Measurements from ENCODE around the gene STARD3. TPM values are rescaled to one million over a fixed set of nuclear protein-coding genes. Genes with fewer than 3 reads are reported as not detected.
"Not testable (repeated sequence)": the region's sequence is repeated elsewhere in the genome, so short reads cannot be mapped to it uniquely, and the experiment has no call there.

STARD3 gene
- total RNA-seq, result 10 to 100 TPM; 37.2 to 44.3 TPM
- long read RNA-seq, transcript STARD3-201 (15 exons, 2,132 nt), result major isoform, 38 of 97 reads
- long read RNA-seq, partial matches to known transcripts, result 37 of 97 reads
- long read RNA-seq, other reads (novel, unspliced or antisense), result 21 of 97 reads

- ATAC-seq (peak; percentile 60), DNase-seq (peak; percentile 95 to 97)
- intact Hi-C loops (cut with DNase I, micrococcal nuclease), result no loop called here
Measured at GRCh38 chr17:39636927-39637736, at the start of gene STARD3. STARD3 (plus strand) TSS chr17:39637144; CDS start chr17:39653532, 16,388 bp downstream.

- DNase-seq; intact Hi-C loops (cut with DNase I, micrococcal nuclease); ATAC-seq: not testable (repeated sequence)
Measured at GRCh38 chr17:39590180-39590579, 46.8 kb upstream of the STARD3 start.

DNA sequence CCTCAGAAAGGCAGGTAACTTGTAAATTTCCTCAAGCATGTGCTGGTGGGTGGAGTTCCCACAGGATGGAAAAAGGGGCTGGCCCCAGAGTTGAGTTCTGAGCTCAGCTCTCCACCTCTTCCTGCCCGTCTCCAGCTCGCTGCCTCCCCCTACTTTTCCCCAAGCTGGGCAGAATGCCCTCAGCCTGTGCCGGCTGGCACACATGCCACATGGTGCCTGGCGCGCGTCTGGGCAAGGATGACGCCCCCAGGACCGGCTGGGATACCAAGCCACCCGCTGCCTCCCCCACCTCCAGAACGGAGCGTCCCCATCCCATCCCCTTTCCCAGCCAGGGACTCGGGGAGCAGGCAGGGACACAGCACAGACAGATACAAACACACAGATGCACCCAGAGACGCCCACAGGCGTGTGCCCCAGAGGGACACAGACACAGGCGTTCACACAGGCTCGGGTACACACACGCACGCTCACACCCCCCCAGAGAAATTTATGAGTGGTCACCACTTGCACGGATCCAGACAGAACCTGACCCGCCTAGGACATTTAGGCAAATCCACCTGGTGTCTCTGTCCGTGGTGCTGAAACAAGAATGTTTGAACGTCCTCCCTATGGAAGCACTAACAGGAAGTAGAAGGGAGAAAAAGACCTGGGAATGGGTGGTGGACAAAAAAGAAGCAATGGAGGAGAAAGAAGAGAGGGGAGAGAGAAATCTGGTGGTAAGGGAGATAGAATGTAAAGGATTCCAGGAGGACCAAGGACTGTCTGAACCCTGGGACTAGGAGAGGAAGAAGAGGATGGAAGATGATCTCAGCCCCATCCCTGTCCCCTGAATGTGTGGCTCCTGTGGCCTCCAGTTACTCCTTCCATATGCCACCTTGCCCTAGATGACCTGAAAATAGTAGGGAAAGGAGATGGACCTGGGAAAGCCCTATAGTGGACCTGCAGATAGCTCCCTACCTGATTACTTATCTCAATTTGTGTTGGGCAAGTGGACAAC, 44.7 kb upstream of the STARD3 start:
- intact Hi-C loops (cut with DNase I, micrococcal nuclease), result no loop called here
- ATAC-seq (peak; percentile 83), DNase-seq (peak in 1 of 2 donors; percentile 65)

DNA sequence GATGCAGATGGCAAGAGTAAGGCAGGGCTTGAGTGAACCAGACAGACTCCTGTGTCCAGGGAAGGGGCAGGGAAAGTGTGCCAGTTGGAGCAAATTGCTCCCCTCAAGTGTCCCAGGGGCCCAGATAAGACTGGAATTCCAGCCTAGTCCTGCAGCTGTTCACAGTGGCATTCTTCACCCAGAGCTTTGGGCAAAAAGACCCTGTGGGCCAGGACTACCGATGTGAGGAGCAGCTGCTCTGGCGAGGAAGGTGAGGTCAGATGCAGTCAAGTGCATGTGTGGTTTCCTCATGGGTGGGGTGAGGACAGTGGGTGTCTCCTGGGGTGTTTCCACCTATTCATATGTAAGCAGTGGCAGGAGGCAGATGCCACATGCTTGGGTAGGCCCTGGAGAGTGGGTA, 43.6 kb upstream of the STARD3 start:
- no peak for ATAC-seq
- intact Hi-C loops (cut with DNase I, micrococcal nuclease), result no loop called here

GRCh38 chr17:39595294-39595693, 41.6 kb upstream of the STARD3 start:
- DNase-seq (no peak), ATAC-seq (no peak)
- intact Hi-C loops (cut with DNase I, micrococcal nuclease), result no loop called here

More for the DNA sequence above, 43.6 kb upstream of the STARD3 start:
- DNase-seq, result no peak

DNA sequence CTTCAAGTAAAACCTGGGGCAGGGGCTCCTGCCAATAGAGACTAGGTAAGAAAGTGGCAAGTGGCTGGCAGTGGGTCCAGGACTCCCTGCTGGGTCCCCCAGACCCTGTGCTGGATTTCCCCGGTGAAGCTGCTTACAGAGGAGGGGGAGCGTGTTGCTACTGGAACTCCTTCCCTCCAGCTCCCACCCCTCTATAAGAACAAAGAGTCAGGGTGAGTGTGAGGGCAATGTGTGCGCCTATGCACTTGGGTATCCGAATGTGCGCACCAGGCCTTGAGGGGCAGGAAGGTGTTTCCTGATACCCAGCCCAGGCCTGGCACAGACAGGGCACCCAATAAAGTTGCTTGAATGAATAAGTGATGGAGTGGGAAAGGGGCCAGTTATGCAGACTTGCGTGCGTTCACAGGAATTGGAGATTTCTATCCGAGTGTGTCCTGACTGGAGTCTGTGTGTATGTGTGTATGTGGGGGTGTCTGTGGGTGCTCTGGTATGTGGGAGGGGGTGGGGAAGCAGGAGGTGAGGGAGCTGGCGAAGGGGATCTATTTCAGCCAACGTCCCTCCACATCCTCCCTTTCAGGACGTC, 40.9 kb upstream of the STARD3 start:
- intact Hi-C loops (cut with DNase I, micrococcal nuclease), result no loop called here
- ATAC-seq (no peak), DNase-seq (no peak)

DNA sequence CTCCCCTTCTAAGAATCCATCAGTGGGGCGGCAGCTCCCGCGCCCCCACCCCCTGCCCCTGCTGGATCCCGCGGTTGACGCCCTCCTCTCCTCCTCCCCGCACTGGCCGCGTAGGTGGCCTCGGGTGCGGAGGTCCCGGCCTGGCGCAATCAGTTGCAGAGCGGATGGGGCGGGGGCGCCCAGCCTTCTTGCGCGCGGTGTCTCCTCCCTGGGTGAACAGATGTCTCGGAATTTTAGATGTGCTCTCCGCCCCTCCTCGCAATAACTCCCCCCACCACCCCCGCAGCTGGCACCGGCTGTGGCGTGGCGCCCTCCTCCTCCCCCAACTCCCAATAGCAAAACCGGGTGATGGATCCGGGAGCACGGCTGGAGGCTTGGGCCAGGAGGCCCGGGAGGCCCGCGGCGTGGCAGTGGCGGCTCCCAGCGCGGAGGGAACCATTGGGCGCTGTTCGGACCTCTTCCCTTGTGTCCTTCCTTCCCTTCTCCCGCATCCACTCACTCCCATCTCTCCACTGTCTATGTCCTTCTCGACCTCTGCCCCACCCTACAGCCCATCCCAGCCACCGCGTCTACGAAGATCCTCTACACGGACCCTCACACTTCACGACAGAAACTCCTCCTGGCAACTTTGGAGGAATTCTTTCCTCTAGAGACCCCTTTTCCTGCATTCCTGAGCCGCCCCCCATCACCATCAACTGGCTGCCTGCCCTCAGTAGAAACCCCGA, 40.2 kb upstream of the STARD3 start:
- ATAC-seq (no peak), DNase-seq (no peak)
- intact Hi-C loops (cut with DNase I, micrococcal nuclease), result no loop called here

GRCh38 chr17:39597372-39598046, 39.4 kb upstream of the STARD3 start:
- ATAC-seq (no peak), DNase-seq (no peak)
- intact Hi-C loops (cut with DNase I, micrococcal nuclease), result no loop called here

DNA sequence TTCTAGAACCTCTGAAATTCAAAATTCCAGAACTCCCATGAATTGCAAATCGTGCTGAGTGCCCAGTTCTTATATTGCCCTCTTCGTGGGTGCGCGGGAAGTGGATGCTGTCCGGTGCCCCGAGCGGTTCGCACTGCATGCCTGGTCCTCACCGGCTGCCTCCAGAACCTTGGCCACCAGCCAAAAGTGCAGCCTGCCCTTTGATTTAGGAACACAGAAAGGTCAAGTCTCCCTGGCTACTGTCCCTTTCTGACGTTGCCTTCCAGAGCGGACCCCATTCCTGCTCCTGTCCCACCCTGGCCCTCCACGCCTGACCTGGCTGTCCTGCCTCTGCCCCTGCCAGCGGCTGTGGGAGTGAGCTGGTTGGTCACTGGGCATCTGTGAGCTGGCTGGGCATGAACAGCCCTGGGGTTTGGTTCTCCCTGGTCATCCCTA, 38.9 kb upstream of the STARD3 start:
- ATAC-seq (no peak), DNase-seq (no peak)
- intact Hi-C loops (cut with DNase I, micrococcal nuclease), result no loop called here

- no peak for ATAC-seq
- intact Hi-C loops (cut with DNase I, micrococcal nuclease), result no loop called here
- no peak for DNase-seq
Measured at GRCh38 chr17:39598630-39599003, 38.3 kb upstream of the STARD3 start.

- DNase-seq (no peak), ATAC-seq (no peak)
- intact Hi-C loops (cut with DNase I, micrococcal nuclease), result no loop called here
Measured at GRCh38 chr17:39599004-39599664, 37.8 kb upstream of the STARD3 start.

- no peak for DNase-seq
- intact Hi-C loops (cut with DNase I, micrococcal nuclease), result no loop called here
- no peak for ATAC-seq
Measured at GRCh38 chr17:39599665-39600231, 37.2 kb upstream of the STARD3 start.

DNA sequence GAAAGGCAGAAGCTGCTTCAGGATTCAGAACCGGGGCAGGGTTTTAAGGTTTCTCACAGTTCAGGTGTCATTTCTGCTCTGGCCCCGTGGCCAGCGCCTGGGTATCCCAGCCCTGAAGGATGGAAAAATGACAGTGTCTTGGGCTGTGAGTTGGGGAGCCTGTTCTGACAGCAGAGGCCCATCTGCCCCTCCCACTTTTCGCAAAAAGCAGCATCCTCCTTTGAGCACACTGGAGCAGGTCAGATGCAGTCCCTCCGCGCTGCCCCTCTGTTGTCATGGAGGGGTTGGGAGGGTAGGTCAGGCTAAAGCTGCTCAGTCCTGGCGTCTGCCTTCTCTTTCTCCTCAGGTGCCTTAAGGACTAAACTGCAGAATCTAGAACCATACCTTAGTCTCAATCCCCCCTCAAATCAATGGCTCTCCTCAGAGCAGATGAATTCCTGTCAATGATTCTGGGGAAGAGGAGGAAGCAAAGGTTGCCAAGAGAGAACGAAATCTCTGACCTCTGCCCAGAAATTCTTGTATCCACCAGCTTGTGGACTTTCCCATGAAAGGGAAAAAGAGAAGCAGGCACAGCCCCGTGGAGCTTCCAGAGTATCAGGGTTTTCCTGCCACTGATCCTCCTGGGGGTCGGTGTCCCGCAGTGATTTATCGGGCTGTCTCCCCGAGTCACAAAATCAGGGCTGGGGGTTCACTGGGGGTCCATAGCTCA, 36.5 kb upstream of the STARD3 start:
- intact Hi-C loops (cut with DNase I, micrococcal nuclease), result no loop called here
- ATAC-seq (no peak), DNase-seq (no peak)

DNA sequence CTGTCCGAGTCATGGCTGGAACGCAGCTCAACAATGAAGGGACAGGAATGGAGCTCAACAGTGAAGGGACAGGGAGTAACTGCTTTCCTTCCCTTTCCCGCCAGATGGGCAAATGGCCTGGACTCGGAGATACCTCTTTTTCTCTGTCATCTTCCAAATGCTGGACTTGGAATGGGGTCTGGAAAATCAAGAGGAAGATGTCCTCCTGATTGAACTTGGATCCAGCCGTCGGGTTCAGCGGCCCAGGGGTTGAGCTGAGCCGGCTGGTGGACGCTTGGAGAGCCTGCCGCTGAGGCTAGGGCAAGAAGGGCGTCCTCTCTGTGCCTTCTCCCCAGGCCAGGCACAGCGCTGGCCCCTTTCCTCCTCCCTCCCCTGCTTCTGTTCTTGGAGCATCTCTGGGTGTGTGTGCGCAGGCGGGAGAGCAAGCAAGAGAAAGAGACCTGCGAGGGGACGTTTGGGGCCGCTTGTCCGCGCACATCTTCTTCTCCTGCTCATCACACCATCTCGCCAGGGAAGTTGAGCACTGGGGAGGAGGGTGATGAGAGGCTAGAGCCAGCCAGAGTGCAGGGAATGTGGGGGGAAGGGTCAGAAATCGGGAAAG, 35.8 kb upstream of the STARD3 start:
- DNase-seq (no peak), ATAC-seq (no peak)

DNA sequence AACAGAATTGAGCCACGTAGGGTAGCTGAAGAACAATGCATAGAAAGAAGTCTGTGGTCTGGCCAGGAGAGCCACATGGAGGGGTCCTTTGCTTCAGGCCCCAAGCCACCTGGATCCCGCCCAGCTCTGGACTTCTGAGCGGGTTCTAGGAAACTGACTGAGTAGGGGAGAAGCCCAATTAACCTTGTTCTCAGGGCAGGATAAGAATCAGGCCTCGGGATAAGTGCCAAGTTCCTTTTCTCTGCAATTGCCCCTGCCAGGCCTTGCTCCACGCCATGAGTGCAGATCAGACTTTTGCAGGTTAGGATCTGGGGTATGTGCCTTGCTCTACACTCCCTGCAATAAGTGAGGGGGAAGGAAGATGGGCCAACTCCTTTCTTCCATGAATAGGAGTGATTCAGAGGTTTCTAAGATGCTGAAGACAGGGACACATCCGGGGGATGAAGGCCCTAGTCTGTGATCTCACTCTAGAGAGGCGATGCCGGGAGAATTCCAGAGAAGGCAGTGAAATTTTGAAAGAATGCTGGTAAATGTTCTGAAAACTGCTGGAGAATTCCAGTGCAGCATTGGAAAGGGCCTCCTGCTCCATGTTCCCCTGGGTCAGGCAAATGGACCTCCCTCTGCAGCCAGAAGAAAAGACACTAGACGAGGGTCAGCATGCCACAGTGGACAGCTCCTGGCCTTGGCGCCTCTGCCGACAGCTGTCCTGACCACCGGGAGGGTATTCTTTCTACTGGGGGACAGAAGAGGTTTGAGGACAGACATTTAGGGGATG, 35.0 kb upstream of the STARD3 start:
- ATAC-seq (no peak), DNase-seq (no peak)
- intact Hi-C loops (cut with DNase I, micrococcal nuclease), result no loop called here

More for the DNA sequence above, 35.8 kb upstream of the STARD3 start:
- intact Hi-C loops (cut with DNase I, micrococcal nuclease), result no loop called here

Measured in left colon (tissue), 2 donors.